ENCODE measurements around the gene LRRC75A.

- TF ChIP-seq CTCF (IDR thresholded peaks at IDR 0.05; ENCODE audit: extremely low read depth in 1 of 2, insufficient read depth in 1 of 2, low read depth in 1 of 2, low read length in 2 of 2) = no peak
- no peak for TF ChIP-seq EZH2 (IDR thresholded peaks at IDR 0.05; ENCODE audit: borderline replicate concordance, low read depth, low read length, severe bottlenecking)
- no peak for TF ChIP-seq POLR2A (IDR thresholded peaks at IDR 0.05; ENCODE audit: low read depth, low read length)
- TF ChIP-seq POLR2AphosphoS5 (IDR thresholded peaks at IDR 0.05; ENCODE audit: insufficient read depth, low read depth, low read length) = no peak
- TF ChIP-seq MAX (IDR thresholded peaks at IDR 0.05; ENCODE audit: insufficient read depth, insufficient read length) = no peak
Observed at GRCh38 chr17:16435925-16436886, 55.8 kb downstream of the LRRC75A start.

Data from endothelial cell of umbilical vein (primary cell).